T-helper 1 cell treated with Interleukin-12 subunit alpha and Interleukin-12 subunit beta and Interleukin-4 antibody, amounts not matched to agents 30 μg/mL and 1 μg/mL, for 36 hours (primary cell): ENCODE results near the gene PRKAR2A.
A peak's percentile ranks its signal among the peaks of the same experiment; 100 is the strongest.
"Not testable (repeated sequence)": the region's sequence is repeated elsewhere in the genome, so short reads cannot be mapped to it uniquely, and the experiment has no call there.

ENCODE experiments used
- H3K27ac Mint-ChIP-seq: one replicate; pipeline ENCODE4 v1.8.0; 2021; ENCODE audit warnings: mild to moderate bottlenecking, mixed read lengths
- H3K27me3 Mint-ChIP-seq: one replicate; pipeline ENCODE4 v1.8.0; 2021; ENCODE audit warnings: low read depth, mixed read lengths
- H3K36me3 Mint-ChIP-seq: one replicate; pipeline ENCODE4 v1.8.0; 2021; ENCODE audit warnings: low read depth, mixed read lengths
- H3K4me1 Mint-ChIP-seq: one replicate; pipeline ENCODE4 v1.8.0; 2021; ENCODE audit warnings: low read depth, mixed read lengths
- H3K4me3 Mint-ChIP-seq: one replicate; pipeline ENCODE4 v1.8.0; 2021; ENCODE audit warnings: mild to moderate bottlenecking, moderate library complexity, mixed read lengths
- H3K9me3 Mint-ChIP-seq: one replicate; pipeline ENCODE4 v1.8.0; 2021; ENCODE audit warnings: mixed read lengths

The PRKAR2A gene

DNA sequence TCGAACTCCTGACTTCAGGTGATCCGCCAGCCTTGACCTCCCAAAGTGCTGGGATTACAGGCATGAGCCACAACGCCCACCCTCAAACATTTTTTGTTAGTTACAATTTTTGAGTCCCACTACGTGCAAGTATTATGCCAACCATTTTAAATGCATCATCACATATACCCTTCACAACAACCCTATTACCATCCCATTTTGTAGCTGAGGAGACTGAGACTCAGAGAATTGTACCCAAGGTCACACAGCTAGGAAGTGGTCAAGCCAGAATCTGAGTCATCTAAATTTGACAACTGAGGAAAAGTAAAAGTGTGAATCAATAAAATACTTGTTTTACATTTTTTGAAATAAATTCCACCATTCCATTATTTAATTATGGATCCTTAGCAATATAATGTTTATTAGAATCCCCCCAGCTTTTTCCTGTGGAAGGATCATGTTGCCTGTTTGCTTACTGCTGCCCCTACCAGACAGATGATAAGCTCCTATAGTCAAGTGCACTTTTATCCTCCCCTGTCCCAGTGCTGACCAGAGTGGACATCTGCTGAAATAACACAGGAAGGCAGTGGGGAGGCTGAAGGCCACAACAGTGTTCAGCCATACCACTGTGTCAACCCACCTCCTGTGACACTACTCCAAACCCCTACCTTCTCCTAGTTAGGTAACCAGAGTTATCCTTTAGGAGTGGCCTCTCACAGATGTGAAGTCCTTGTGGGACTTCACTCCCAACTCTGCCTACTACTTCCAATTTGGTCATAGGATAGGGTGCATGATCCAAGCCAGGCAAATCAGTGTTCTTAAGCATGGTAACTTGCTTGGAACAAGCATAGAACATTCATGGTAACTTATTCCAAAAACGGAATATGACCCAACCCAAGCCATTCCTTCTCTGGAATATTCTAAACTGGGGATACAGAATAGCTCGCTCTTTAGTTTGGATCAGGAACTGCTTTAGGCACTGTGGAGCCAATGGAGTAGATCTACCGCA is 28.1 kb downstream of the PRKAR2A start:
- H3K27me3 Mint-ChIP-seq = no peaks in the 10 kb centered on the region
- H3K4me3 Mint-ChIP-seq = no peak overlapping the region
- H3K4me1 Mint-ChIP-seq = peaks cover 5% of the 10 kb centered on the region
- H3K36me3 Mint-ChIP-seq = no peaks in the 10 kb centered on the region
- H3K9me3 Mint-ChIP-seq = no peaks in the 10 kb centered on the region
- no peak overlapping the region for H3K27ac Mint-ChIP-seq

GRCh38 chr3:48811524-48811923 is 36.1 kb downstream of the PRKAR2A start:
- H3K4me3 Mint-ChIP-seq = no peak overlapping the region
- H3K27ac Mint-ChIP-seq = peak overlapping the region; percentile 58
- H3K9me3 Mint-ChIP-seq = peaks cover 9% of the 10 kb centered on the region
- no peaks in the 10 kb centered on the region for H3K27me3 Mint-ChIP-seq
- H3K4me1 Mint-ChIP-seq = peaks cover 22% of the 10 kb centered on the region
- H3K36me3 Mint-ChIP-seq = peaks cover 5% of the 10 kb centered on the region

GRCh38 chr3:48804930-48805329 is 42.7 kb downstream of the PRKAR2A start:
- Mint-ChIP-seq H3K27ac (no peak overlapping the region), H3K27me3 (no peaks in the 10 kb centered on the region), H3K4me3 (no peak overlapping the region), H3K4me1 (peaks cover 10% of the 10 kb centered on the region), H3K36me3 (peaks cover 4% of the 10 kb centered on the region), H3K9me3 (no peaks in the 10 kb centered on the region)

DNA sequence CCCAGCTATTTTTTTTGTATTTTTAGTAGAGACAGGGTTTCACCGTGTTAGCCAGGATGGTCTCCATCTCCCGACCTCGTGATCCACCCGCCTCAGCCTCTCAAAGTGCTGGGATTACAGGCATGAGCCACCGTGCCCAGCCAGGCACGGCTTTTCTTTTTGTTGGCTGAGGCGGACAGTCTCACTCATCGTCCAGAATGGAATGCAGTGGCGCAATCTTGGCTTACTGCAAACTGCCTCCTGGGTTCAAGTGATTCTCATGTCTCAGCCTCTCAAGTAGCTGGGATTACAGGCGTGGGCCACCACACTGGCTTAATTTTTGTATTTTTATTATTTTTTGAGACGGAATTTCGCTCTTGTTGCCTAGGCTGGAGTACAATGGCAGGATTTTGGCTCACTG is 46.8 kb downstream of the PRKAR2A start:
- not testable (repeated sequence) for H3K4me3 Mint-ChIP-seq, H3K27me3 Mint-ChIP-seq, H3K4me1 Mint-ChIP-seq, H3K36me3 Mint-ChIP-seq, H3K9me3 Mint-ChIP-seq, H3K27ac Mint-ChIP-seq

DNA sequence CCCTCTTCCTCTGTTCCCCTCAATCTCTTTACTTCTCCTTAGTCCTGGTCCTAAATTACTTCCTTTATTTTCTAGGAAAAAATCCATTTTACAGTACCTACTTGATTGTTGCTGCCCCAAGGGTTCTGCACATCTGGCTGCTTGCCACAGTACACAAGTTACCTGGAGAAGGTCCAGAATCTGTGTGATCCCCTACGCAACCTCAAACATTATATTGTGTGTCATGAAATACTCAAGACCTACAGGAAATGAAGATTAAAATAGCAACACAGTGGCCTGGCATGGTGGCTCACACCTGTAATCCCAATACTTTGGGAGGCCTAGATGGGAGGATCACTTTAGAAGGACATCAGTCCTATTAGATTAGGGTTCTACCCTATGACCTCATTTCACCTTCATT is 48.7 kb downstream of the PRKAR2A start:
- Mint-ChIP-seq H3K4me1 (peaks cover 5% of the 10 kb centered on the region), H3K9me3 (no peaks in the 10 kb centered on the region), H3K27ac (no peak overlapping the region), H3K27me3 (no peaks in the 10 kb centered on the region), H3K36me3 (no peaks in the 10 kb centered on the region), H3K4me3 (no peak overlapping the region)

GRCh38 chr3:48797626-48798025 is 50.0 kb downstream of the PRKAR2A start:
- no peak overlapping the region for H3K27ac Mint-ChIP-seq
- H3K9me3 Mint-ChIP-seq = no peaks in the 10 kb centered on the region
- H3K4me3 Mint-ChIP-seq = no peak overlapping the region
- peaks cover 1% of the 10 kb centered on the region for H3K36me3 Mint-ChIP-seq
- no peaks in the 10 kb centered on the region for H3K27me3 Mint-ChIP-seq
- peaks cover 5% of the 10 kb centered on the region for H3K4me1 Mint-ChIP-seq

DNA sequence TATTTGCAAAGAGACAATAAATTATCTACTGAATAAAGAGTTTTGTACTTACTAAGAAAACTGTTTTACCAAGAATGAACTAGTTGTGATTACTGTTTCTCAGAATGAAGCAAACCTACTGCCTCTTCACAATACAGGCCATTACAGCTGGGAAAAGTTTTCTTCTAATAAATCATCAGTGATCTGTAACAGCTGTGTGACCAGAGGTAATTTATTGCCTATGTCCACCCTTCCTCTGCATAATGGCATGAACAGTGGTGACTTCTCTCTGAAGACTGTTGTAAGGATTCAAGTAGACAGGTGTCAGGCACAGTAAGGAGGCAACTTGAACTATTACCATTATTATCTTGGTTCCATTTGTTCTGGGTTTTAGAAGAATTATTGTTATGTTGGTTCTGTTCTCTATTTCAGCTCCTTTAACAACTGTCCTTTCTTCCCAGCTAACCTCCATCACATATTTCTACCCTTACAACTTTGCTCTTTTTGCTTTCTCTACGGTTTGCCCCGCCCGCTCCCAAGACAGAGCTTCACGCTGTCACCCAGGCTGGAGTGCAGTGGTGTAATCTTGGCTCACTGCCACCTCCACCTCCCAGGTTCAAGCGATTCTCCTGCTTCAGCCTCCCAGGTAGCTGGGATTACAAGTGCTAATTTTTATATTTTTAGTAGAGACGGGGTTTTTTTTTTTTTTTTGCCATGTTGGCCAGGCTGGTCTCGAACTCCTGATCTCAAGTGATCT is 51.5 kb downstream of the PRKAR2A start:
- Mint-ChIP-seq H3K27ac (no peak overlapping the region), H3K27me3 (no peaks in the 10 kb centered on the region), H3K9me3 (no peaks in the 10 kb centered on the region), H3K36me3 (peaks cover 1% of the 10 kb centered on the region), H3K4me1 (peaks cover 5% of the 10 kb centered on the region), H3K4me3 (no peak overlapping the region)

- H3K4me1 Mint-ChIP-seq = peaks cover 12% of the 10 kb centered on the region
- not testable (repeated sequence) for H3K27ac Mint-ChIP-seq, H3K9me3 Mint-ChIP-seq, H3K27me3 Mint-ChIP-seq, H3K36me3 Mint-ChIP-seq, H3K4me3 Mint-ChIP-seq
Measured at GRCh38 chr3:48793484-48793883, 54.2 kb downstream of the PRKAR2A start.

DNA sequence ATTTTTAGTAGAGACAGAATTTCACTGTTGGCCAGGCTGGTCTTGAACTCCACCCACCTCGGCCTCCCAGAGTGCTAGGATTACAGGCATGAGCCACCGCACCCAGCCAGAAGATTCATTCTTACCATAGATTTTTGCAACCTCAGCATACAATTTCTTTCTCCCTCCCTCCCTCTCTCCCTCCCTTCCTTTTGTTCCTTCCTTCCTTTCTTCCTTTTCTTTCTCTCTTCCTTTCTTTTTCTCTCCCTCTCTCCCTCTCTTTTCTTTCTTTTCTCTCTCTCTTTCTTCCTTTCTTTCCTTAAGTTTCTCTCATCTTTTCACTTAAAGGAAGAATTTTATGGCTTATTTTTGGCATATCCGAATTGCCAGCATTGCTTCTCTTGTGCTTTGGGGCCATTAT is 58.0 kb downstream of the PRKAR2A start:
- Mint-ChIP-seq H3K4me3 (no peak overlapping the region), H3K27ac (no peak overlapping the region), H3K4me1 (peaks cover 13% of the 10 kb centered on the region), H3K36me3 (peaks cover 14% of the 10 kb centered on the region), H3K27me3 (no peaks in the 10 kb centered on the region), H3K9me3 (no peaks in the 10 kb centered on the region)

GRCh38 chr3:48788544-48789162 is 59.0 kb downstream of the PRKAR2A start:
- peaks cover 13% of the 10 kb centered on the region for H3K4me1 Mint-ChIP-seq
- H3K27me3 Mint-ChIP-seq = no peaks in the 10 kb centered on the region
- peak overlapping the region; percentile 58 for H3K27ac Mint-ChIP-seq
- peaks cover 14% of the 10 kb centered on the region for H3K36me3 Mint-ChIP-seq
- no peak overlapping the region for H3K4me3 Mint-ChIP-seq
- no peaks in the 10 kb centered on the region for H3K9me3 Mint-ChIP-seq

GRCh38 chr3:48784426-48785120 is 63.1 kb downstream of the PRKAR2A start:
- Mint-ChIP-seq H3K4me3 (no peak overlapping the region), H3K9me3 (no peaks in the 10 kb centered on the region), H3K36me3 (peaks cover 13% of the 10 kb centered on the region), H3K27me3 (no peaks in the 10 kb centered on the region), H3K4me1 (peaks cover 10% of the 10 kb centered on the region), H3K27ac (no peak overlapping the region)

DNA sequence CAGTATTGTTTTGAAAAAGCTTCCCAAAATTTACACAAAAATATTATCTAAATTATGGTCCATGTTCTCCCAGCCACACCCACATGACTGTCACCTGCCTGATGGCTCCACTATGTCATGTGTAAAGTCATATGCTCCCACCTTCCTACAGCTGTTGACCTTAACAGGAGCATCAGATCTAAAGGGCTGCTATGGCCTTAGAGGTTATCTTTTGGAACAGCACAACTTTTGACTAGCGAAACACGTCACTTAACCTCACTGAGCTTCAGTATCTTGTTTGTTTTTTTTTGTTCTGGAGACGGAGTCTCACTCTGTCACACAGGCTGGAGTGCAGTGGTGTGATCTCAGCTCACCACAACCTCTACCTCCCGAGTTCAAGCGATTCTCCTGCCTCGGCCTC is 64.4 kb downstream of the PRKAR2A start:
- Mint-ChIP-seq H3K27ac (no peak overlapping the region), H3K36me3 (peaks cover 11% of the 10 kb centered on the region), H3K9me3 (no peaks in the 10 kb centered on the region), H3K4me3 (no peak overlapping the region), H3K4me1 (peaks cover 2% of the 10 kb centered on the region), H3K27me3 (no peaks in the 10 kb centered on the region)

- H3K9me3 Mint-ChIP-seq = no peaks in the 10 kb centered on the region
- peaks cover 9% of the 10 kb centered on the region for H3K36me3 Mint-ChIP-seq
- H3K4me3 Mint-ChIP-seq = no peak overlapping the region
- no peaks in the 10 kb centered on the region for H3K27me3 Mint-ChIP-seq
- H3K4me1 Mint-ChIP-seq = no peaks in the 10 kb centered on the region
- H3K27ac Mint-ChIP-seq = no peak overlapping the region
Measured at GRCh38 chr3:48782046-48782445, 65.6 kb downstream of the PRKAR2A start.

GRCh38 chr3:48778565-48778964 is 69.1 kb downstream of the PRKAR2A start:
- not testable (repeated sequence) for H3K36me3 Mint-ChIP-seq, H3K27ac Mint-ChIP-seq, H3K4me3 Mint-ChIP-seq, H3K27me3 Mint-ChIP-seq, H3K4me1 Mint-ChIP-seq, H3K9me3 Mint-ChIP-seq
